Daoy (cell line): Measurements from ENCODE around the gene VTCN1. TPM values are rescaled to one million over a fixed set of nuclear protein-coding genes. Genes with fewer than 3 reads are reported as not detected.
"Not testable (repeated sequence)": the region's sequence is repeated elsewhere in the genome, so short reads cannot be mapped to it uniquely, and the experiment has no call there.

ENCODE experiments used
- DNase-seq: peaks from one replicate; pipeline ENCODE4 v3.0.0-alpha.2; 2015; ENCODE audit warnings: low read depth
- total RNA-seq: library from RNA; depleted of rRNA; stranded (reverse); fragments of >200 nt; shearing (Covaris generic); gene quantifications from 2 replicates; pipeline ENCODE4 v1.2.3, GENCODE V29; 2014; rRNA removed

Gene VTCN1
- not detected in 2 replicates for total RNA-seq

- peak; percentile 30 for DNase-seq
These were observed at the start of gene VTCN1 for GRCh38 chr1:117210831-117211261. VTCN1 (minus strand) TSS chr1:117210927; CDS start chr1:117210855, 72 bp downstream.

- no peak for DNase-seq
These were observed 48.1 kb upstream of the VTCN1 start for GRCh38 chr1:117258791-117259190.

GRCh38 chr1:117258075-117258474 is 47.3 kb upstream of the VTCN1 start:
- not testable (repeated sequence) for DNase-seq

- DNase-seq = no peak
These were observed 46.6 kb upstream of the VTCN1 start for GRCh38 chr1:117257291-117257690.

- DNase-seq = no peak
These were observed 39.4 kb upstream of the VTCN1 start for GRCh38 chr1:117250061-117250606.

GRCh38 chr1:117244971-117245370 is 34.2 kb upstream of the VTCN1 start:
- DNase-seq = no peak

- DNase-seq = no peak
These were observed 33.6 kb upstream of the VTCN1 start for GRCh38 chr1:117244306-117244705.

GRCh38 chr1:117241512-117241911 is 30.8 kb upstream of the VTCN1 start:
- DNase-seq = no peak

GRCh38 chr1:117240547-117240946 is 29.8 kb upstream of the VTCN1 start:
- no peak for DNase-seq

- DNase-seq = no peak
These were observed 28.7 kb upstream of the VTCN1 start for GRCh38 chr1:117239467-117239866.

GRCh38 chr1:117237726-117238381 is 27.1 kb upstream of the VTCN1 start:
- peak; percentile 36 for DNase-seq

GRCh38 chr1:117235863-117236465 is 25.2 kb upstream of the VTCN1 start:
- DNase-seq = no peak

- no peak for DNase-seq
These were observed 21.8 kb upstream of the VTCN1 start for GRCh38 chr1:117232531-117232930.

GRCh38 chr1:117231748-117232373 is 21.1 kb upstream of the VTCN1 start:
- no peak for DNase-seq

GRCh38 chr1:117231312-117231711 is 20.6 kb upstream of the VTCN1 start:
- no peak for DNase-seq

GRCh38 chr1:117229217-117229616 is 18.5 kb upstream of the VTCN1 start:
- DNase-seq = no peak

GRCh38 chr1:117225931-117226330 is 15.2 kb upstream of the VTCN1 start:
- DNase-seq = no peak

- no peak for DNase-seq
These were observed 6.0 kb upstream of the VTCN1 start for GRCh38 chr1:117216718-117217117.

- DNase-seq = no peak
These were observed 5.2 kb upstream of the VTCN1 start for GRCh38 chr1:117215733-117216462.

- no peak for DNase-seq
These were observed 4.3 kb upstream of the VTCN1 start for GRCh38 chr1:117215019-117215418.

- no peak for DNase-seq
These were observed 2.3 kb upstream of the VTCN1 start for GRCh38 chr1:117213046-117213445.

GRCh38 chr1:117210386-117210785 is 341 bp downstream of the VTCN1 start:
- DNase-seq = no peak
